Measurements from ENCODE around the gene AGFG2. TPM values are rescaled to one million over a fixed set of nuclear protein-coding genes. Genes with fewer than 3 reads are reported as not detected.

AGFG2 gene
- total and polyA plus RNA-seq, 2 of the 13 experiments (the other 11 are each of a cell fraction or from before 2014, with no cell fraction given), result 125 to 132 TPM

DNA sequence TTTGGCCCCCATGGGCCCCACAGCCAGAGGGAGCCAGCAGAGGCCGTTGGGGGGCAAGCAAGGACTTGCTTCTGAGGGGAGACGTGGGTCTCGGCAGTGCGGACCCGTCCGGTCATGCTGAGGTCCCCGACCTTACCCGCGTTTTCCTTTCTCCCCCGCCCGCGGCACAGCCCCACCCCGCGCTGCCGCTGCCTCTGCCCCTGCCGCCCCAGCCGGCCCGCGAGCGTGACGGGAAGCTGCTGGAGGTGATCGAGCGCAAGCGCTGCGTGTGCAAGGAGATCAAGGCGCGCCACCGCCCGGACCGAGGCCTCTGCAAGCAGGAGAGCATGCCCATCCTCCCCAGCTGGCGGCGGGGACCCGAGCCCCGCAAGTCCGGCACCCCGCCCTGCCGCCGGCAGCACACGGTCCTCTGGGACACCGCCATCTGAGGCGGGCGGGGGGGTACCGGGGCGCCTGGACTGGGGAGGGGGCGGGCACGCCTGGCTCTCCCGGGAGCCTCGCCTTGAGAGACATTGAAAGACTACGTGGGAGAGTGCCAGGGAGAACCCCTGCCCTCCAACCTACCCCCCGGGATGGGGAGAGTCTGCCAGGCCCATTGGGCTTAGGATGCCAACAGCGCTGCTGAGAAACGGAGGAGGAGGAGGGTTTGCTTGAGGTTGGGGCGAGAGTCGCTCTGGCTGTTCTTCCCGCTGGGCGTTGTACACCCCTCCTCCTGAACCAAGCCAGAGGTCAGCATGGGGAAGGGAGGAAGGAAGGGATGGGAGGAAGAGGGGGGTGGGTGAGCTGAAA lies 45.3 kb upstream of the AGFG2 start (continued):
- no peak for TF ChIP-seq ZNF432 (CRISPR knock-in tag; IDR thresholded peaks at IDR 0.05; ENCODE audit: borderline replicate concordance)
- TF ChIP-seq, protein P1, sequence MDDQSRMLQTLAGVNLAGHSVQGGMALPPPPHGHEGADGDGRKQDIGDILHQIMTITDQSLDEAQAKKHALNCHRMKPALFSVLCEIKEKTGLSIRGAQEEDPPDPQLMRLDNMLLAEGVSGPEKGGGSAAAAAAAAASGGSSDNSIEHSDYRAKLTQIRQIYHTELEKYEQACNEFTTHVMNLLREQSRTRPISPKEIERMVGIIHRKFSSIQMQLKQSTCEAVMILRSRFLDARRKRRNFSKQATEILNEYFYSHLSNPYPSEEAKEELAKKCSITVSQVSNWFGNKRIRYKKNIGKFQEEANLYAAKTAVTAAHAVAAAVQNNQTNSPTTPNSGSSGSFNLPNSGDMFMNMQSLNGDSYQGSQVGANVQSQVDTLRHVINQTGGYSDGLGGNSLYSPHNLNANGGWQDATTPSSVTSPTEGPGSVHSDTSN (CRISPR knock-in tag; IDR thresholded peaks at IDR 0.05; ENCODE audit: borderline replicate concordance), result no peak
- peak; percentile 50; the same call in 1 of the 2 replicates for TF ChIP-seq ZNF792 (CRISPR knock-in tag; IDR thresholded peaks at IDR 0.05)
- TF ChIP-seq, protein P2, sequence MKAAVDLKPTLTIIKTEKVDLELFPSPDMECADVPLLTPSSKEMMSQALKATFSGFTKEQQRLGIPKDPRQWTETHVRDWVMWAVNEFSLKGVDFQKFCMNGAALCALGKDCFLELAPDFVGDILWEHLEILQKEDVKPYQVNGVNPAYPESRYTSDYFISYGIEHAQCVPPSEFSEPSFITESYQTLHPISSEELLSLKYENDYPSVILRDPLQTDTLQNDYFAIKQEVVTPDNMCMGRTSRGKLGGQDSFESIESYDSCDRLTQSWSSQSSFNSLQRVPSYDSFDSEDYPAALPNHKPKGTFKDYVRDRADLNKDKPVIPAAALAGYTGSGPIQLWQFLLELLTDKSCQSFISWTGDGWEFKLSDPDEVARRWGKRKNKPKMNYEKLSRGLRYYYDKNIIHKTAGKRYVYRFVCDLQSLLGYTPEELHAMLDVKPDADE (CRISPR knock-in tag; IDR thresholded peaks at IDR 0.05), result no peak
- TF ChIP-seq, protein P3, sequence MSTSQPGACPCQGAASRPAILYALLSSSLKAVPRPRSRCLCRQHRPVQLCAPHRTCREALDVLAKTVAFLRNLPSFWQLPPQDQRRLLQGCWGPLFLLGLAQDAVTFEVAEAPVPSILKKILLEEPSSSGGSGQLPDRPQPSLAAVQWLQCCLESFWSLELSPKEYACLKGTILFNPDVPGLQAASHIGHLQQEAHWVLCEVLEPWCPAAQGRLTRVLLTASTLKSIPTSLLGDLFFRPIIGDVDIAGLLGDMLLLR (CRISPR knock-in tag; IDR thresholded peaks at IDR 0.05), result no peak
- no peak for TF ChIP-seq PCBP2 (optimal IDR thresholded peaks at IDR 0.05; ENCODE audit: low read depth, low read length, poor library complexity, severe bottlenecking)
- TF ChIP-seq, protein P4, sequence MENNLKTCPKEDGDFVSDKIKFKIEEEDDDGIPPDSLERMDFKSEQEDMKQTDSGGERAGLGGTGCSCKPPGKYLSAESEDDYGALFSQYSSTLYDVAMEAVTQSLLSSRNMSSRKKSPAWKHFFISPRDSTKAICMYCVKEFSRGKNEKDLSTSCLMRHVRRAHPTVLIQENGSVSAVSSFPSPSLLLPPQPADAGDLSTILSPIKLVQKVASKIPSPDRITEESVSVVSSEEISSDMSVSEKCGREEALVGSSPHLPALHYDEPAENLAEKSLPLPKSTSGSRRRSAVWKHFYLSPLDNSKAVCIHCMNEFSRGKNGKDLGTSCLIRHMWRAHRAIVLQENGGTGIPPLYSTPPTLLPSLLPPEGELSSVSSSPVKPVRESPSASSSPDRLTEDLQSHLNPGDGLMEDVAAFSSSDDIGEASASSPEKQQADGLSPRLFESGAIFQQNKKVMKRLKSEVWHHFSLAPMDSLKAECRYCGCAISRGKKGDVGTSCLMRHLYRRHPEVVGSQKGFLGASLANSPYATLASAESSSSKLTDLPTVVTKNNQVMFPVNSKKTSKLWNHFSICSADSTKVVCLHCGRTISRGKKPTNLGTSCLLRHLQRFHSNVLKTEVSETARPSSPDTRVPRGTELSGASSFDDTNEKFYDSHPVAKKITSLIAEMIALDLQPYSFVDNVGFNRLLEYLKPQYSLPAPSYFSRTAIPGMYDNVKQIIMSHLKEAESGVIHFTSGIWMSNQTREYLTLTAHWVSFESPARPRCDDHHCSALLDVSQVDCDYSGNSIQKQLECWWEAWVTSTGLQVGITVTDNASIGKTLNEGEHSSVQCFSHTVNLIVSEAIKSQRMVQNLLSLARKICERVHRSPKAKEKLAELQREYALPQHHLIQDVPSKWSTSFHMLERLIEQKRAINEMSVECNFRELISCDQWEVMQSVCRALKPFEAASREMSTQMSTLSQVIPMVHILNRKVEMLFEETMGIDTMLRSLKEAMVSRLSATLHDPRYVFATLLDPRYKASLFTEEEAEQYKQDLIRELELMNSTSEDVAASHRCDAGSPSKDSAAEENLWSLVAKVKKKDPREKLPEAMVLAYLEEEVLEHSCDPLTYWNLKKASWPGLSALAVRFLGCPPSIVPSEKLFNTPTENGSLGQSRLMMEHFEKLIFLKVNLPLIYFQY (CRISPR knock-in tag; IDR thresholded peaks at IDR 0.05; ENCODE audit: borderline replicate concordance), result no peak
- no peak; the same call in 1 of the 2 replicates for TF ChIP-seq ZMYM3 (CRISPR knock-in tag; IDR thresholded peaks at IDR 0.05)
- TF ChIP-seq ADNP (CRISPR knock-in tag; IDR thresholded peaks at IDR 0.05), result no peak
- no peak for TF ChIP-seq SMAD9 (CRISPR knock-in tag; IDR thresholded peaks at IDR 0.05)
- peak; percentile 48; the same call in 1 of the 2 replicates for TF ChIP-seq ZNF430 (CRISPR knock-in tag; IDR thresholded peaks at IDR 0.05)
- no peak for TF ChIP-seq ZNF768 (CRISPR knock-in tag; IDR thresholded peaks at IDR 0.05)
- TF ChIP-seq ZNF441 (CRISPR knock-in tag; IDR thresholded peaks at IDR 0.05; ENCODE audit: borderline replicate concordance), result no peak
- TF ChIP-seq IRF2 (CRISPR knock-in tag; IDR thresholded peaks at IDR 0.05), result no peak
- no peak for TF ChIP-seq GABPA (IDR thresholded peaks at IDR 0.05; ENCODE audit: low read depth, low read length)
- no peak for TF ChIP-seq GABPA (CRISPR knock-in tag; IDR thresholded peaks at IDR 0.05; ENCODE audit: low read depth)
- no peak for TF ChIP-seq ZNF552 (CRISPR knock-in tag; IDR thresholded peaks at IDR 0.05; ENCODE audit: borderline replicate concordance)
- TF ChIP-seq NCOA5 (CRISPR knock-in tag; IDR thresholded peaks at IDR 0.05), result no peak
- TF ChIP-seq ZFYVE20 (CRISPR knock-in tag; IDR thresholded peaks at IDR 0.05; ENCODE audit: borderline replicate concordance, low read depth), result no peak
- TF ChIP-seq, protein P5, sequence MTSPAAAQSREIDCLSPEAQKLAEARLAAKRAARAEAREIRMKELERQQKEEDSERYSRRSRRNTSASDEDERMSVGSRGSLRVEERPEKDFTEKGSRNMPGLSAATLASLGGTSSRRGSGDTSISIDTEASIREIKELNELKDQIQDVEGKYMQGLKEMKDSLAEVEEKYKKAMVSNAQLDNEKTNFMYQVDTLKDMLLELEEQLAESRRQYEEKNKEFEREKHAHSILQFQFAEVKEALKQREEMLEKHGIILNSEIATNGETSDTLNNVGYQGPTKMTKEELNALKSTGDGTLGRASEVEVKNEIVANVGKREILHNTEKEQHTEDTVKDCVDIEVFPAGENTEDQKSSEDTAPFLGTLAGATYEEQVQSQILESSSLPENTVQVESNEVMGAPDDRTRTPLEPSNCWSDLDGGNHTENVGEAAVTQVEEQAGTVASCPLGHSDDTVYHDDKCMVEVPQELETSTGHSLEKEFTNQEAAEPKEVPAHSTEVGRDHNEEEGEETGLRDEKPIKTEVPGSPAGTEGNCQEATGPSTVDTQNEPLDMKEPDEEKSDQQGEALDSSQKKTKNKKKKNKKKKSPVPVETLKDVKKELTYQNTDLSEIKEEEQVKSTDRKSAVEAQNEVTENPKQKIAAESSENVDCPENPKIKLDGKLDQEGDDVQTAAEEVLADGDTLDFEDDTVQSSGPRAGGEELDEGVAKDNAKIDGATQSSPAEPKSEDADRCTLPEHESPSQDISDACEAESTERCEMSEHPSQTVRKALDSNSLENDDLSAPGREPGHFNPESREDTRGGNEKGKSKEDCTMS (CRISPR knock-in tag; conservative IDR thresholded peaks at IDR 0.05), result no peak
